ENCODE measurements around the gene MCC. TPM values are rescaled to one million over a fixed set of nuclear protein-coding genes. Genes with fewer than 3 reads are reported as not detected.

The MCC gene
- polyA plus RNA-seq, 2 of the 4 experiments (the other 2 are of a cell fraction) = 0.09 to 0.10 TPM

- no peaks in the 10 kb centered on the region for H3K9me3 ChIP-seq
- H3K27ac ChIP-seq = no peak overlapping the region
- ChIA-PET POLR2A (no interaction called here), CTCF (interaction anchor here (1.9 kb wide), 1 partner anchor 23 kb away, joined by 6 read pairs; no protein-coding TSS in a partner anchor)
- 41% methylated on average over 10 of the region's 10 CpGs for WGBS (ENCODE audit: missing lambda C conversion rate)
- no peak overlapping the region for H3K4me2 ChIP-seq
- FAIRE-seq (no peak), DNase-seq (ENCODE audit: low read depth in 1 of 2, low spot score in 1 of 2) (no peak), ATAC-seq (no peak)
- TF ChIP-seq ZSCAN20 (CRISPR knock-in tag; IDR thresholded peaks at IDR 0.05) (no peak), JUNB (IDR thresholded peaks at IDR 0.05) (no peak)
- no peak overlapping the region for H3K4me3 ChIP-seq
- H3K4me1 ChIP-seq = no peaks in the 10 kb centered on the region
These were observed 251.5 kb downstream of the MCC start for GRCh38 chr5:113236536-113237288.

- ATAC-seq (no peak), FAIRE-seq (no peak), DNase-seq (ENCODE audit: low read depth in 1 of 2, low spot score in 1 of 2) (no peak)
- CTCF ChIA-PET = interaction anchor here (0.8 to 1.9 kb wide), 2 partner anchors 22 to 218 kb away, joined by 3 to 6 read pairs; no protein-coding TSS in a partner anchor
- WGBS (ENCODE audit: missing lambda C conversion rate) = 48% methylated on average over 4 of the region's 4 CpGs
- TF ChIP-seq FOSB (CRISPR knock-in tag; IDR thresholded peaks at IDR 0.05) (no peak), CTCF (IDR thresholded peaks at IDR 0.05) (no peak), ZC3H11A (IDR thresholded peaks at IDR 0.05) (no peak), RCOR1 (IDR thresholded peaks at IDR 0.05; ENCODE audit: low read depth, low read length) (no peak), RARB (CRISPR knock-in tag; IDR thresholded peaks at IDR 0.05) (no peak), ESRRA (IDR thresholded peaks at IDR 0.05; ENCODE audit: borderline replicate concordance, low read length) (no peak), JUN (IDR thresholded peaks at IDR 0.05) (no peak), EHF (CRISPR knock-in tag; IDR thresholded peaks at IDR 0.05) (no peak), RAD21 (conservative IDR thresholded peaks at IDR 0.05 in 1 of 2, IDR thresholded peaks at IDR 0.05 in 1 of 2) (no peak), HDAC2 (IDR thresholded peaks at IDR 0.05) (no peak), ZFP36 (IDR thresholded peaks at IDR 0.05; ENCODE audit: borderline replicate concordance, partially characterized antibody) (no peak), TP53 (CRISPR knock-in tag; IDR thresholded peaks at IDR 0.05) (no peak), FOSL2 (IDR thresholded peaks at IDR 0.05) (no peak), FOSL2 (CRISPR knock-in tag; IDR thresholded peaks at IDR 0.05) (no peak), NR3C1 (IDR thresholded peaks at IDR 0.05) (no peak), ELK1 (IDR thresholded peaks at IDR 0.05; ENCODE audit: low read depth, low read length) (no peak), TFCP2L1 (CRISPR knock-in tag; IDR thresholded peaks at IDR 0.05) (no peak), SMC3 (IDR thresholded peaks at IDR 0.05) (no peak), ZSCAN20 (CRISPR knock-in tag; IDR thresholded peaks at IDR 0.05) (no peak), NPAS2 (CRISPR knock-in tag; IDR thresholded peaks at IDR 0.05; ENCODE audit: borderline replicate concordance) (no peak)
- Histone ChIP-seq H3K4me1 (no peaks in the 10 kb centered on the region), H3K4me2 (no peak overlapping the region), H3K9me3 (no peaks in the 10 kb centered on the region), H3K4me3 (no peak overlapping the region), H3K27ac (no peak overlapping the region)
- POLR2A ChIA-PET = no interaction called here
These were observed 252.4 kb downstream of the MCC start for GRCh38 chr5:113235884-113236283.

GRCh38 chr5:113234546-113234945, 253.7 kb downstream of the MCC start:
- DNase-seq (ENCODE audit: low read depth in 1 of 2, low spot score in 1 of 2) (no peak), ATAC-seq (no peak), FAIRE-seq (no peak)
- Histone ChIP-seq H3K9me3 (no peaks in the 10 kb centered on the region), H3K4me1 (no peaks in the 10 kb centered on the region), H3K4me2 (no peak overlapping the region), H3K27ac (no peak overlapping the region), H3K4me3 (no peak overlapping the region)
- TF ChIP-seq HOXB13 (CRISPR knock-in tag; IDR thresholded peaks at IDR 0.05; ENCODE audit: low read depth) (no peak), HDAC2 (IDR thresholded peaks at IDR 0.05) (no peak), PBX3 (IDR thresholded peaks at IDR 0.05) (no peak), MYC (IDR thresholded peaks at IDR 0.05; ENCODE audit: borderline replicate concordance, low read length) (no peak), GATA3 (IDR thresholded peaks at IDR 0.05; ENCODE audit: borderline replicate concordance) (no peak), NR3C1 (IDR thresholded peaks at IDR 0.05) (no peak), PHF8 (IDR thresholded peaks at IDR 0.05; ENCODE audit: borderline replicate concordance, low read depth) (no peak), JUN (IDR thresholded peaks at IDR 0.05) (no peak), EHF (CRISPR knock-in tag; IDR thresholded peaks at IDR 0.05) (no peak), ZFP36 (IDR thresholded peaks at IDR 0.05; ENCODE audit: borderline replicate concordance, partially characterized antibody) (no peak)
- ChIA-PET POLR2A (no interaction called here), CTCF (no interaction called here)
- WGBS (ENCODE audit: missing lambda C conversion rate) = 0% methylated on average over 1 of the region's 1 CpG

Measured in A549 (cell line).